Left lung (tissue), 10 donors: Measurements from ENCODE around the gene CGRRF1. TPM values are rescaled to one million over a fixed set of nuclear protein-coding genes. Genes with fewer than 3 reads are reported as not detected.

ENCODE experiments used
- ATAC-seq: fragments of 200-7000 bp; cut with Tn5 transposase; one replicate; pipeline ENCODE4 v1.9.1; 2020; ENCODE audit warnings: moderate library complexity
- DNase-seq, 4 donors: peaks; one replicate each; pipeline ENCODE4 v3.0.0-alpha.2; 2013 to 2020
- H3K27ac ChIP-seq, 2 donors: fragments of 200-600 bp; sonication (generic) in 1 of 2; one replicate each; pipeline versions ENCODE4 v1.5.0 to v1.8.0; 2020 to 2021
- H3K27me3 ChIP-seq, 2 donors: fragments of 200-600 bp; sonication (generic) in 1 of 2; one replicate each; pipeline versions ENCODE4 v1.5.0 to v1.8.0; 2020 to 2021
- H3K36me3 ChIP-seq, 2 donors: fragments of 200-600 bp; sonication (generic) in 1 of 2; one replicate each; pipeline versions ENCODE4 v1.5.0 to v1.8.0; 2020 to 2021
- H3K4me1 ChIP-seq, 2 donors: fragments of 200-600 bp; one replicate each; pipeline ENCODE4 v1.8.0; 2021
- H3K4me3 ChIP-seq, 2 donors: fragments of 200-600 bp; sonication (generic) in 1 of 2; one replicate each; pipeline versions ENCODE4 v1.5.0 to v1.8.0; 2020 to 2021; ENCODE audit warnings: mild to moderate bottlenecking in 1 of 2
- H3K9me3 ChIP-seq, 2 donors: fragments of 200-600 bp; sonication (generic) in 1 of 2; one replicate each; pipeline versions ENCODE4 v1.5.0 to v1.8.0; 2020 to 2021
- intact Hi-C, 2 donors: fragments of 100-400 bp; cut with DNase I; formaldehyde crosslinking; loops; one replicate each; pipeline versions ENCODE4 v1.11.2 to v1.14.2; 2022
- polyA plus RNA-seq, 6 donors: library from polyadenylated mRNA; unstranded; fragments of 120-200 nt; gene quantifications; one replicate each; pipeline ENCODE4 v1.2.1, GENCODE V29; 2013; ENCODE audit not compliant: insufficient read length in 6 of 6
- total RNA-seq, 2 donors: library from RNA; stranded (reverse); fragmentation: NEBNext Ultra II Directional; extraction: Animal tissue kit (Norgen Biotek cat#: 25700); gene quantifications; one replicate each; pipeline ENCODE4 v1.2.1, GENCODE V29; 2021
- TF ChIP-seq, protein P1 (sequence below), 2 donors: fragments of 200-600 bp; sonication (generic) in 1 of 2; IDR thresholded peaks; one replicate each; pipeline versions ENCODE4 v1.5.0 to v1.8.0; 2021; ENCODE audit warnings: antibody characterized with exemption in 2 of 2
- donor health status: DM: no; HTN: yes; CAD: no.
- donor health status: DM: no; HTN: no; CAD: no.

CGRRF1 gene
- total and polyA plus RNA-seq, 8 donors: 17.5 to 31.7 (median 25.4) TPM

DNA sequence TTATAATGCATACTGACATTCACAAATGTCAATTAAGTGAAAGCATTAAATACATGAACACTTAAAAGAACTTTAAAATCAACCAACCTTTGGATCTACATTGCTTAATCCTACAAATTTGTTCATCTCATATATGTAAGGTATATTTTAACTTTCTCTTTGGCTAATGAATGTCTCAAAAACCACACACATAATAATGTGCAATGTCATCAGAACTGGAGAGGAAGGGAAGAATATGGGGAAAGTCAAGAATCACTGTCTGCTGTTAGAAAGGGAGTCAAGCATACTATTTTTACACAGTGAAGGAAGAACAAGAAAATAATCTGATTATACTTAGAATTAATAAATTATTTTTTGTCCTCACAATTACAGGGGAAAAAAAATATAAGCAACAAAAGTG lies 25.9 kb upstream of the CGRRF1 start:
- Histone ChIP-seq H3K4me1 (peaks cover 10 to 51% of the 10 kb centered on the region in 2 donors), H3K27me3 (no peaks in the 10 kb centered on the region), H3K36me3 (peaks cover 0 to 29% of the 10 kb centered on the region in 2 donors), H3K27ac (no peak overlapping the region), H3K4me3 (no peak overlapping the region), H3K9me3 (no peaks in the 10 kb centered on the region)
- ATAC-seq (no peak), DNase-seq (no peak)
- TF ChIP-seq, protein P1, sequence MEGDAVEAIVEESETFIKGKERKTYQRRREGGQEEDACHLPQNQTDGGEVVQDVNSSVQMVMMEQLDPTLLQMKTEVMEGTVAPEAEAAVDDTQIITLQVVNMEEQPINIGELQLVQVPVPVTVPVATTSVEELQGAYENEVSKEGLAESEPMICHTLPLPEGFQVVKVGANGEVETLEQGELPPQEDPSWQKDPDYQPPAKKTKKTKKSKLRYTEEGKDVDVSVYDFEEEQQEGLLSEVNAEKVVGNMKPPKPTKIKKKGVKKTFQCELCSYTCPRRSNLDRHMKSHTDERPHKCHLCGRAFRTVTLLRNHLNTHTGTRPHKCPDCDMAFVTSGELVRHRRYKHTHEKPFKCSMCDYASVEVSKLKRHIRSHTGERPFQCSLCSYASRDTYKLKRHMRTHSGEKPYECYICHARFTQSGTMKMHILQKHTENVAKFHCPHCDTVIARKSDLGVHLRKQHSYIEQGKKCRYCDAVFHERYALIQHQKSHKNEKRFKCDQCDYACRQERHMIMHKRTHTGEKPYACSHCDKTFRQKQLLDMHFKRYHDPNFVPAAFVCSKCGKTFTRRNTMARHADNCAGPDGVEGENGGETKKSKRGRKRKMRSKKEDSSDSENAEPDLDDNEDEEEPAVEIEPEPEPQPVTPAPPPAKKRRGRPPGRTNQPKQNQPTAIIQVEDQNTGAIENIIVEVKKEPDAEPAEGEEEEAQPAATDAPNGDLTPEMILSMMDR (IDR thresholded peaks at IDR 0.05): no peak
- intact Hi-C loops: no loop called here

DNA sequence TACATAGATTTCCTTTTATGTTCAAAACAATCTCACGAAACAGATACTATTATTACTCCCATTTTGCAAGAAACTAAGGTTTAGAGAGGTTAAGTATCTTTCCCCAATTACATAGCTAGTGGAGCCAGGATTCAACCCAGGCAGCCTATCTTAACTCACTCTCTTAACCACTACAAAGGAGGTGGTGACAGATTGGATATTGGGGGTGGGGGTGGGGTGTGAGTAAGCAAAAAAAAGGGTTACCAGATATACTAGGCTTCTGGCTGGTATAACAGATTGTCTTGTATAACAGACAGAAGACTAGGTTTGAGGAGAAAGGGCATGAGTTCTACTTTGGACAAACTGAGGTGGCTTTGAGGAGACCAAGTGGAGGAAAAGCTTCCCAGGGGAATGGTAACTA lies 23.0 kb upstream of the CGRRF1 start:
- DNase-seq: no peak
- intact Hi-C loops: no loop called here
- Histone ChIP-seq H3K36me3 (peaks cover 0 to 17% of the 10 kb centered on the region in 2 donors), H3K27me3 (no peaks in the 10 kb centered on the region), H3K4me1 (peaks cover 17 to 62% of the 10 kb centered on the region in 2 donors), H3K27ac (peak overlapping the region in 1 of 2 donors; percentile 13), H3K9me3 (no peaks in the 10 kb centered on the region), H3K4me3 (no peak overlapping the region)
- TF ChIP-seq, protein P1 (IDR thresholded peaks at IDR 0.05): no peak
- no peak for ATAC-seq

GRCh38 chr14:54487771-54488170 lies 21.9 kb upstream of the CGRRF1 start:
- Histone ChIP-seq H3K9me3 (no peaks in the 10 kb centered on the region), H3K36me3 (peaks cover 0 to 6% of the 10 kb centered on the region in 2 donors), H3K27me3 (no peaks in the 10 kb centered on the region), H3K4me3 (peak overlapping the region; percentile 72 to 81), H3K4me1 (peaks cover 17 to 62% of the 10 kb centered on the region in 2 donors), H3K27ac (peak overlapping the region; percentile 91 to 96)
- TF ChIP-seq, protein P1 (IDR thresholded peaks at IDR 0.05): no peak
- ATAC-seq: peak; percentile 51
- intact Hi-C loops: no loop called here
- no peak for DNase-seq

- Histone ChIP-seq H3K4me1 (peaks cover 17 to 57% of the 10 kb centered on the region in 2 donors), H3K36me3 (peaks cover 0 to under 1% of the 10 kb centered on the region in 2 donors), H3K4me3 (peak overlapping the region; percentile 72 to 81), H3K27me3 (no peaks in the 10 kb centered on the region), H3K27ac (peak overlapping the region; percentile 91 to 96), H3K9me3 (no peaks in the 10 kb centered on the region)
- intact Hi-C loops: no loop called here
- DNase-seq: no peak
- TF ChIP-seq, protein P1 (IDR thresholded peaks at IDR 0.05): no peak
- ATAC-seq: no peak
These were observed 21.4 kb upstream of the CGRRF1 start for GRCh38 chr14:54488318-54488645.

DNA sequence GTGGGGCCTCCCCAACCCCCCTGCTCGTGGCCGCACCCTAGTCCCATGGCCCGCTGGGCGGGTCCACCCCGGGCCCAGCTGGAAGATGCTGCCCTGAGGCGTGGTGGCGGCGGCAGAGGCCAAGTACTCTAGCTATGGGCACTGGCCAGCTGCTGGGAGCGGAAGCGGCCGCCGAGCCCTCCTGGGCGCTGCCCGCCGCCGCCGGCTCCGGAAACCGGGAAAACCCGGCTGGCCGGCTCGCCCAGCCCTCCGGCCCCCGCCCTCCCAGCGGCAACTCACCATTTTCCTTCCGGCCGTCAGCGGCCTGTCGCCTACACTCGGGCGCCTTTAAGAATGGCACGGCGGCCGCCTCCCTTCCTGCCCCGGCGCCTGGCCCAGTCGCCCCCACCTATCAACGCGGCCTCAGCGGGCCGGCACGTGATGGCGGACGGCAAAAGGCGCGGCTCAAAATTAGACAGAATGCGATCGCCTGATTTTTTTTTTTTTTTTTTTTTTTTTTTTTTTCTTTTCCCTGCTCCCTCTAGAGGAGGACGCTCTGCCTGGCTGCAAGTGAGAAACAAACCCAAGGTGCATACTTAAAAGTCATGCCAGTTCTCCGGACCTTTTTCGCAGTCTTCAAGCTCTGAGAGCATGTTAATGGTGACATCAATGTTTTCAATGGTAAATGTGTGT lies 20.9 kb upstream of the CGRRF1 start, which contains the start of gene GMFB:
GMFB (minus strand) TSS at position 335 of the 672 bp plus-strand sequence; CDS start at position 282, 53 bp downstream.
- intact Hi-C loops: no loop called here
- Histone ChIP-seq H3K9me3 (no peaks in the 10 kb centered on the region), H3K27ac (peak within 1 kb of the TSS; percentile 91 to 96), H3K36me3 (no peaks in the 10 kb centered on the region), H3K4me1 (peaks cover 17 to 52% of the 10 kb centered on the region in 2 donors), H3K27me3 (no peaks in the 10 kb centered on the region), H3K4me3 (peak within 1 kb of the TSS; percentile 72 to 81)
- DNase-seq (peak; percentile 89 to 97 (median 93)), ATAC-seq (peak; percentile 95)
- TF ChIP-seq, protein P1 (IDR thresholded peaks at IDR 0.05): peak; percentile 27 to 34
